Stimulated activated naive B cell treated with anti-CD40 and anti-IgM and Interleukin-4, amounts not matched to agents 10 μg/mL and 1 μg/mL and 100 μg/mL, for 72 hours (primary cell): ENCODE results near the gene SLC25A10.

Experiments
- ATAC-seq, 2 donors: fragments of 150-1000 bp; cut with Tn5 transposase; replicated peaks; 2 replicates each; pipeline ENCODE4 v1.10.0; 2021; ENCODE audit warnings: moderate library complexity in 1 of 2
- DNase-seq: peaks from one replicate; pipeline ENCODE4 v3.0.0; 2021
- H3K27ac Mint-ChIP-seq: one replicate; pipeline ENCODE4 v1.8.0; 2022; ENCODE audit warnings: mild to moderate bottlenecking, mixed read lengths
- H3K27me3 Mint-ChIP-seq, 2 donors: one replicate each; pipeline ENCODE4 v1.8.0; 2022; ENCODE audit warnings: mixed read lengths in 2 of 2
- H3K36me3 Mint-ChIP-seq, 2 donors: one replicate each; pipeline ENCODE4 v1.8.0; 2022; ENCODE audit warnings: mixed read lengths in 2 of 2, mild to moderate bottlenecking in 1 of 2
- H3K4me1 Mint-ChIP-seq, 2 donors: one replicate each; pipeline ENCODE4 v1.8.0; 2022; ENCODE audit warnings: mixed read lengths in 2 of 2, mild to moderate bottlenecking in 1 of 2
- H3K4me3 Mint-ChIP-seq, 2 donors: one replicate each; pipeline ENCODE4 v1.8.0; 2022; ENCODE audit warnings: mild to moderate bottlenecking in 2 of 2, mixed read lengths in 2 of 2, moderate library complexity in 1 of 2
- H3K9me3 Mint-ChIP-seq, 2 donors: one replicate each; pipeline ENCODE4 v1.8.0; 2022; ENCODE audit warnings: mixed read lengths in 2 of 2, mild to moderate bottlenecking in 1 of 2

Gene SLC25A10

DNA sequence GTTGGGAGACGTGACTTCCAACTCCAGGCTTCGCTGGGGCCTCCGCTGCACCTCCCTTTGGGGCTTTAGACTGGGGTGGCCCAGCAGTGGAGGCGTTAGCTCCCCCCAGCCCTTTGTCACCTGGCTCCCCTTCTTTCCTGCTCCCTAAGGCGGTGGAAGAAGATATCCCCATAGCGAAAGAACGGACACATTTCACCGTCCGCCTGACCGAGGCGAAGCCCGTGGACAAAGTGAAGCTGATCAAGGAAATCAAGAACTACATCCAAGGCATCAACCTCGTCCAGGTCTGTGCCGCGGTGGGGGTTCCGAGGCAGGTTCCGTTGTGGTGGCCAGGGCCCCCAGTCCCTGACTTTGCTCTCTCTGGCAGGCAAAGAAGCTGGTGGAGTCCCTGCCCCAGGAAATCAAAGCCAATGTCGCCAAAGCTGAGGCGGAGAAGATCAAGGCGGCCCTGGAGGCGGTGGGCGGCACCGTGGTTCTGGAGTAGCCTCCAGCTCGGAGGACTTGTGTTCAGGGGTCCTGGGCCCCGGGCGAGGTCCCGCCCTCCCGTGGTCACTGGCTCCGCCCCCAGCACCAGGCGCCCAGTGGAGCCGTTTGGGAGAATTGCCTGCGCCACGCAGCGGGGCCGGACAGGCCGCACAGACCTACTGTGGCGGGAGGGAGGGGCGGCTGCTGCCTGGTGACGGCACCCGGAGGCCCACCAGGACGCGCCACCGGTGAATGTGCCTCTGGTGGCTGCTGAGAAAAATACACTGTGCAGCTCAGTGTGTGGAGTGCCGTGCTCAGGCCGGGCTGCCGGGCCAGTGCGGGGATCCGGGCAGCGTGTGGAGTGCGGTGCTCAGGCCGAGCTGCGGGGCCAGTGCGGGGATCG, 5.1 kb upstream of the SLC25A10 start:
- no peak for DNase-seq
- ATAC-seq, result no peak
- no peak overlapping the region for H3K4me3 Mint-ChIP-seq
- no peak overlapping the region for H3K27ac Mint-ChIP-seq
- no peaks in the 10 kb centered on the region for H3K27me3 Mint-ChIP-seq
- H3K9me3 Mint-ChIP-seq, result no peaks in the 10 kb centered on the region
- peaks cover 23 to 50% of the 10 kb centered on the region in 2 donors for H3K4me1 Mint-ChIP-seq
- H3K36me3 Mint-ChIP-seq, result peaks cover 29 to 52% of the 10 kb centered on the region in 2 donors

DNA sequence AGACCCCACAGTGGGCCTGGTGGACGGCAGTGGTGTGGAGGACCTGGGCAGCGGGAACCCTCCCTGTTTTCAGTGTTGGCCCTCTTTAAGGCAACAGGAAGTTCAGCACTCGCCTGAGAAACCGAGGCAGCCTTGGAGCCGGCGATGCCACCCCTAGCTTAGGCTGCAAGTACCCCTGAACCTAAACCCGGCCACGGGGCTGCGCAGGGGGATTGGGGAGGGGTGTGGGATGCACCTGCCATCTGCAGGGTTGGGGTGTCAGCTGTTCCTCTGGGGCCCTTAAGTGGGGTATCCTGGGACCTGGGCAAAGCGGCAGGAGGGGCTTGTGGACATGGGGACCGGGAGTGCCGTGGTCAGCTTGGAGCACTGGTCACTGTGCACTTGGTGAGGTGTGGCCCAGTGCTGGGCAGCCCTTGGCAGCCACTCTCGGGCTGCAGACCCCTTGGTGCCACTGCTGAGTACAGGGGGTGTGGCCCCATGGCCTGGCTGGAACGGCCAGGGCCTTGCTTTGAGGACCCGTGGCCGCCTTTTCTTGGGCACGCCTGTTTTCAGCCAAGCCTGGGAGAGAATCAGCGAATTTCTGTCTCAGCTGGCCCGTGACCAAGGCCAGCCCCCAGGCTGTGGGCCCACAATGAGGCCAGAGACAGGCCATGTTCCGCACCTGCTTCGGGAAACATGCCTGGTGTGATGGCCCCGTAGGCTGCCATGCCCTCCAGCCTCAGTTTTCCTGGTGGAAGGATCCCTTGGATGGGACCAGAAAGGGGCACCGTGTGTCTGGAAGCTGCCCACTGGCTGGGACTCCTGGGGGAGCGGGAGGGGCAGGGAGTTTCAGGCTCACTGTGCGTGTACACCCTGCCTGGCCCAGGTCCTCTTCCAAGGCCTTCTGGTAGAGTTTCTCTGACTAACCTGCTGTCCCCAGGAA, 4.1 kb upstream of the SLC25A10 start:
- ATAC-seq (no peak), DNase-seq (no peak)
- H3K9me3 Mint-ChIP-seq, result no peaks in the 10 kb centered on the region
- H3K36me3 Mint-ChIP-seq, result peaks cover 21 to 43% of the 10 kb centered on the region in 2 donors
- H3K4me1 Mint-ChIP-seq, result peaks cover 25 to 46% of the 10 kb centered on the region in 2 donors
- H3K27ac Mint-ChIP-seq, result no peak overlapping the region
- no peaks in the 10 kb centered on the region for H3K27me3 Mint-ChIP-seq
- no peak overlapping the region for H3K4me3 Mint-ChIP-seq

DNA sequence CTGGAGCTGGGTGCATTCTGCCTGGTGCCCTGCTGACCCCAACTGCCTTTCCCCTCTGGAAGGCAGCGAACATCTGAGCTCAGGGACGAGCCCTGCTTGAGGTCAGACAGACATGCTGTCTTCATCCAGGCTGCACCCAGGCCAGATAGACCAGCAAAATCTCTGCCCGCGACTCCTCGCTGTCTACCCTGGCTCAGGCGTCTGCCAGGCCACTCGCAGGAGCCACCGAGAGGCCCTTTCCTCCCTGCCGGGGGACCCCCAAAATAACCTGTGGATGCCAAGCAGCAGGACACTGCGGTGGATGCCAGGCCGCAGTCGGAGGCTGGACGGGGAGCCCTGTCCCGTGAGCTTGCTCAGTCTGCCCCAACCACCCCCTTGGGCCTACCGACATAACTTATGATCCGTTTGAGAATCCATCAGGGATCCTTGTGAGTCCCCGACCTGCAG, 3.3 kb upstream of the SLC25A10 start:
- Mint-ChIP-seq H3K27ac (peak overlapping the region; percentile 69), H3K4me3 (no peak overlapping the region), H3K9me3 (no peaks in the 10 kb centered on the region), H3K27me3 (no peaks in the 10 kb centered on the region), H3K4me1 (peaks cover 25 to 53% of the 10 kb centered on the region in 2 donors), H3K36me3 (peaks cover 21 to 43% of the 10 kb centered on the region in 2 donors)
- ATAC-seq (no peak), DNase-seq (no peak)

DNA sequence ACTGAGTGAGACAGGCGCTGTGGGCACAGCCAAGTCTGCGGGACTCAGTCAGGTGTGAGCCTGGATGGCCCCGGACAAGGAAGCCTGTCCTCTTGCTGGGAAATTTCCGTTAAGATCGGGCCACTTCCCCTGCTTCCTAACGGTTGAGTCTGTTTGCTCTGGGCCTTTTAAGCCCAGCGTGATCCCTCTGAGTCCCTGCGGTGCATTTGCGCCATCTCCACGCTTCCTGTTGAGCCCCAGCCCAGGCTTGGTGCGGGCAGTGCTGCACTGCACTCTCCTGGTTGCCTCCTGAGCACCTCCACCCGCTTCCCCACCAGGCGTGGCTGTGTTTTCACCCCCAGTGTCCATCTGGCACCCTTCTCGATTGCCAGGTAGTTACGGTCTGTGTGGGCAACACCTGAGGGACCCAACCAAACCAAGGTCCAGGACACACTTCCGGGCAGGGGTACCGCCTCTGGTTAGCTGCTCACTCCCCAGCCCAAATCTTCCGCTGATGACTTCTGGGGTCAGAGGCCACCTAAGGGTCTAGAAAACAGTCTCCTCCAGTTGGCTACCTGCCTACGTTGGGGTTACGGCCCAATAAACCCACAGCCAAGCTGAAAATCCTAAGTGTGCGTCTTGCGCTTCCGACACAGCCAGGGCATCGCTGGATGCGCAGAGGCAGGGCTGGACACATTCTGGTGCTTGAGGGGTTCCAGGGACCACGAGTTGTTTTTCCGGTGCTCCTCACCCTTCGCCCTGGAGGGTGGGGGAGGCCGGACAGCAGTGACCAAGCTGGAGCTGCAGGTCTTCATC, 1.4 kb upstream of the SLC25A10 start:
- Mint-ChIP-seq H3K4me1 (peaks cover 18 to 49% of the 10 kb centered on the region in 2 donors), H3K27ac (peak overlapping the region; percentile 92), H3K9me3 (no peaks in the 10 kb centered on the region)

DNA sequence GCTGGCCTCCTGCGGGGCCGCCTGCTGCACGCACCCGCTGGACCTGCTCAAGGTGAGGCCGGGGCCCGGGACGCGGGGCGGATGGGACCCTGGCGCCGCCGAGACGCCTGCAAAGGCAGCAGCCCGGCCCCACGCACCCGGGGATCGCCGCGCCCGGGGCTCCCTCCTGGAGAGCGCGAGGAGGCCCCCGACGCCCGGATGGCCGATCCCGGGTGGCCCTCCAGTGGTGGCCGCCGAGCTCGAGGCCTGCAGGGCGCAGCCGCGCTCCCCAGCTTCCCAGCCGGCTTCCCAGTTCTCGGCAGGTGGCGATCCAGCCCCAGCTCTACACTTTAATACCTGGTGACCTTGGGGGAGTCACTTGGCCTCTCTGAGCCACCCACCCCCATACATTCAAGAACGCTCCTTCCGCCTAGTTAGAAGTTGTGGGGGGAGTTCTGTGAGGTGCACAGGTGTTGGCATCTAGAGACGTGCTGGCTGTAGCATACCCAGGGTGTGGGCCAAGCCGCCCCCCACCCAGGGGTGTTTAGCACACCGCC, 452 bp downstream of the SLC25A10 start:
- ATAC-seq, result peak; percentile 26 to 42
- H3K9me3 Mint-ChIP-seq, result no peaks in the 10 kb centered on the region
- H3K36me3 Mint-ChIP-seq, result peaks cover 8 to 15% of the 10 kb centered on the region in 2 donors
- no peaks in the 10 kb centered on the region for H3K27me3 Mint-ChIP-seq
- peak overlapping the region; percentile 89 for H3K27ac Mint-ChIP-seq
- peaks cover 15 to 40% of the 10 kb centered on the region in 2 donors for H3K4me1 Mint-ChIP-seq
- no peak for DNase-seq
- H3K4me3 Mint-ChIP-seq, result peak overlapping the region; percentile 82 to 87

More for the DNA sequence above, 1.4 kb upstream of the SLC25A10 start:
- Mint-ChIP-seq H3K4me3 (peak overlapping the region; percentile 80 to 87), H3K36me3 (peaks cover 14 to 32% of the 10 kb centered on the region in 2 donors), H3K27me3 (no peaks in the 10 kb centered on the region)
- DNase-seq (no peak), ATAC-seq (no peak)

DNA sequence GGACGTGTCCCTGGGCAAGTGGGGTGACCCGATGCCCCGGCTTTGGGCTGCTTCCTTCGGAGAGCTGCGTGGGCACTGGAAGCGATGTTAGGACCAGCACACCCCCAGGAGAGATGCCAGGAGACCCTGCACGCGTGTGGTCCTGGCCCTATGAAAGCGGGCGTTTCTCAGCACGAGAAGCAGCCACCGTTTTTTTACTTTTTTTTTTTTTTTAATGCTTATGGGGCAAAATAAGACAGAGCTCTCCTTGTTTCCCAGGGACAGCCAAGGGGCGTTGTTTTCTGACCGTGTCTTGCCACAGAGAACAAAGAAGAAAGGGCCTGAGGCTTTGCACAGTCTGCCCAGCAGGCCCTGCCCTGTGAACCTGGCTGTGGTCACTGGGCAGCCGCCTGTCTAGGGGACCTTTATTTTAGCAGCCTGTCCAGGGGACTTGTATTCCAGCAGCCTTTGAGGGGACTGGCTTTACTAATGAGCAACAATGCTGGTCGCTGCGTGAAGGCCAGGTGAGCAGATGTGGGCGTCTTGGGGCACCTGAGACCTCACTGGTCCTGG, 996 bp downstream of the SLC25A10 start:
- no peak for DNase-seq
- Mint-ChIP-seq H3K27ac (peak overlapping the region; percentile 89), H3K27me3 (no peaks in the 10 kb centered on the region), H3K9me3 (no peaks in the 10 kb centered on the region), H3K36me3 (peaks cover 8 to 16% of the 10 kb centered on the region in 2 donors), H3K4me3 (peak overlapping the region; percentile 82 to 87), H3K4me1 (peaks cover 15 to 40% of the 10 kb centered on the region in 2 donors)
- no peak for ATAC-seq

DNA sequence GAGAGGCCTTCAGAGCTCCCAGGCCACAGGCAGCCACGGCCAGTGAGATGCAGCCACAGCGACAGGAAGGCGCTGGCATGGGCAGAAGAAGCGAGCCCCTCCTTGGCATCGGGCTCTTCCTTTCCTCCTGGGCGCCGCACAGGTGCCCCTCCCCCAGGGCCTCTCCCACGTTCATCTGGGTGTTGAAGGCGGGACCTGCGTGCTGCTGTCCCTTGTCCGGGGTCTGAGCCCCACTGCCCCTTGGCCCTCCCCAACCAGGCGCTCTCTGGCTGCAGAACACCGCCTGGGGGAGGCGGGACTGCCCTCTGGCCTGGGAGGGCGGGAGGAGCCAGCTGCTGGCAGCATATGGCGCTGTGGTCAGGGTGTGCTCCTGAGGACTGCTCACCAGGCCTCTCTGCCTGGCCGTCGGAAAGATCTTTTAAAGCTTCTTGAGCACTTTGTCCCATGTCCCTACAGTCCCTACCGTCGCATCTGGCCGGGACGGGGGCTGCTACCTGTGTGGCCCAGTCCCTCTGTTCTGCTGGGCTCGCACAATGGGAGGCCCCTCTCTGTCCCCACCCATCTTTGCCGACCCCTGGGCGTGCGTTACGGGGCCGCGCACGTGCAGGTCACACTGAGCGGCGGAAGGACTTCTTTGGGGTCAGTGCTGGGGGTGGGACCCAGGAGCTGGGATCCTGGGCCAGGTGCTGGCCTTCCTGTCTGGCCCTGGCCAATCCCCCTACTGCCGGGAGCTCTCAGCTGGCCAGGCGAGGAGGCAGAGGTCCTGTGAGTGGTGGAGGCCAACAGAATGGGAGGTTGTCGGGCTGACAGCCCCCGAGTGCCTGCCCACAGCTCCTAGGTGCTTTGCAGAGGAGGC, 1.7 kb downstream of the SLC25A10 start:
- H3K4me3 Mint-ChIP-seq, result peak overlapping the region in 1 of 2 donors; percentile 41
- H3K27me3 Mint-ChIP-seq, result no peaks in the 10 kb centered on the region
- no peak overlapping the region for H3K27ac Mint-ChIP-seq
- peaks cover 15 to 40% of the 10 kb centered on the region in 2 donors for H3K4me1 Mint-ChIP-seq
- H3K36me3 Mint-ChIP-seq, result peaks cover 8 to 15% of the 10 kb centered on the region in 2 donors
- H3K9me3 Mint-ChIP-seq, result no peaks in the 10 kb centered on the region
- ATAC-seq (no peak), DNase-seq (no peak)

DNA sequence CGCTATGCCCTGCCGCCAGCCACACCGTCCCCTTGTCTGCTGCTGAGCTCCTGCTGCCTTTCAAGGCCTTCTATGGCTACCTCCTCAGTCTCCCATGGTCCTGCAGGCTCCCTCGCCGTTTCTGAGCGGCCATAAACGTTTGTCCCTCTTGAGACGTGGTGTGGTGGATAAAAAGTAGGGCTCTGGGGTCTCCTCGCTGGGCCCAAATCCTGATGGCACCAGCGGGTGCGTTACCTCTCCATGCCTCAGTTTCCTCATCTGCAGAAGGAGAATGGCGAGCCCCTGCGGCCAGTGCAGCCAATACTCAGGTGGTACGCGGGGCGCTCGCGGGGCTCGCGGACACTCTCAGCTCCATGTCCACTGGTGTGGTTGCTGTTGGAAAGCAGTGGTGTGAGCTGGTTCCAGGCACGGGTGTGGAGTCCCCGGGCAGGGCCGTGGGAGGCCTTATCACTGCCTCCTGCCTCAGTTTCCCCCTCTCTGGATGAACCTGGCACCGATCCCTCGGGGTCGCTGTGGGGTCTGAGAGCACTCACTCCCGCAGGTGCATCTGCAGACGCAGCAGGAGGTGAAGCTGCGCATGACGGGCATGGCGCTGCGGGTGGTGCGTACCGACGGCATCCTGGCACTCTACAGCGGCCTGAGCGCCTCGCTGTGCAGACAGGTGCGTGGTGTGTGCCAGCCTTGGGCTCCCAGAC, 2.5 kb downstream of the SLC25A10 start:
- H3K4me3 Mint-ChIP-seq, result no peak overlapping the region
- H3K27me3 Mint-ChIP-seq, result no peaks in the 10 kb centered on the region
- DNase-seq (no peak), ATAC-seq (no peak)
- H3K4me1 Mint-ChIP-seq, result peaks cover 15 to 40% of the 10 kb centered on the region in 2 donors
- H3K36me3 Mint-ChIP-seq, result peaks cover 6 to 15% of the 10 kb centered on the region in 2 donors
- no peaks in the 10 kb centered on the region for H3K9me3 Mint-ChIP-seq
- no peak overlapping the region for H3K27ac Mint-ChIP-seq

DNA sequence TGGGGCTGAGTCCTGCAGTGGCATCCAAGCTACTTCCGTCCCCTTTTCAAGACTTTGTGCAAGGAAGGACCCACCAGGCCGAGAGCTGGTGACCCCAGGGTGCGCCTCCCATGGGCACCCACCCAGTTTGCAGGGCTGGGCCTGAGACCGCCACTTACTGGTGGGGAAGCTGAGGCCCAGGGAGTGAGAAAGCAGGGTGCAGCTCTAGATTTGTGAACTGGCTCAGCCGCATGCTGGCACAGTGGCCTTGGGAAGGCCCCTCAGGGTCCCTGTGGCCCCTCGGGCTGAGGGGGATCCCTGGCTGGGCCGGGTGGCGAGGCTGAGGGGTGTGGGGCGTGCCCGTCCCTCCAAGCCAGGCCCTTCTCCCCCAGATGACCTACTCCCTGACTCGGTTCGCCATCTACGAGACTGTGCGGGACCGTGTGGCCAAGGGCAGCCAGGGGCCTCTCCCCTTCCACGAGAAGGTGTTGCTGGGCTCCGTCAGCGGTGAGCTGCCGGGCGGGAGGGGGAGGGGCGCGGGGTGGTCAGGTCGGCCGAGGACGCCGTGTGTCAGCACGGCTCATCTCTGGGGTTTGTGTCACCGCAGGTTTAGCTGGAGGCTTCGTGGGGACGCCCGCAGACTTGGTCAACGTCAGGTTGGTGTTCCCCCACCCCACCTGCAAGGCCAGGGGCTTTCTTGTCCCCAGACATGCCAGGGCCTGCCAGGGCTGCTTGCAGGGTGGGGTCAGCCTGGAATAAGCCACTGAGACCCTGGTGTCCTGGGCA, 3.2 kb downstream of the SLC25A10 start:
- H3K4me1 Mint-ChIP-seq, result peaks cover 12 to 37% of the 10 kb centered on the region in 2 donors
- no peaks in the 10 kb centered on the region for H3K9me3 Mint-ChIP-seq
- no peak for DNase-seq
- H3K27me3 Mint-ChIP-seq, result no peaks in the 10 kb centered on the region
- peaks cover 3 to 18% of the 10 kb centered on the region in 2 donors for H3K36me3 Mint-ChIP-seq
- no peak overlapping the region for H3K4me3 Mint-ChIP-seq
- no peak overlapping the region for H3K27ac Mint-ChIP-seq
- no peak for ATAC-seq

DNA sequence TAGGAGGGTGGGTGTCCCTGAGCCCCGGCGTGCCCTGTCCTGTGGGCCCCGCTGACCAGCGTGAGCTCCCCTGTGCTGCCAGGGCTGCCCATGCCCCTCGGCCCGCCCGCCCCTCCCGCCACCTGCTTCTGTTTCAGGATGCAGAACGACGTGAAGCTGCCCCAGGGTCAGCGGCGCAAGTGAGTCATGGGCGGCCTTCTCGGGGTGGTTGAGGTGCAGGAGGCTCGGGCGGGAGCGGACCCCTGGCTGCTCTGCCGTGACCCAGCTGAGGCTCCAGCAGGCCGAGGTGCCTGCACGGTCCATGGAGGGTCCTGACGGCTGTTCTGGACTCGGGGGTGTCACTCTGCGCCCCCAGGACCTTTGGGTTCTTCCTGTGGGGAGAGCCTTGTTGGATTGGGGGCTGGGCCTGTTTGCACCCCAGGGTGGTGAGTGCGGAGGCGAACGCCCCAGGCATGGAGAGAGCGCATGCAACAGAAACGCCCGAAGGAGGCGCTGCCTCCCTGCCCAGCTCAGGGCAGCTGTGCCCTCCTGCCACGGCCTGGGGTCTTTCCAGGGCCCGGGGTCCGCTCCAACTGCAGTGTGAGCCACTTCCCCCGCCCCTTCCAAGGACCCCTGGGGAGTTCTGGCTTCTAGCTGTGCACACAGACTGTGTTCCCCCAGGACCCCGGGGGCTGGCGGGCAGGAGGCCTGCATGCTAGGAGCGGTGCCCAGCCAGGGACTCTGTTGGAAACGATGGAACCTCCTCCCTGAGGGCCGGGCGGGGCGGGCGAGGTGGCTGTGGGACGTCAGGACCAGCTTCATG, 4.0 kb downstream of the SLC25A10 start:
- DNase-seq (no peak), ATAC-seq (no peak)
- Mint-ChIP-seq H3K9me3 (no peaks in the 10 kb centered on the region), H3K4me1 (peaks cover 5 to 29% of the 10 kb centered on the region in 2 donors), H3K36me3 (peaks cover 3 to 14% of the 10 kb centered on the region in 2 donors), H3K27me3 (no peaks in the 10 kb centered on the region), H3K4me3 (no peak overlapping the region), H3K27ac (no peak overlapping the region)

DNA sequence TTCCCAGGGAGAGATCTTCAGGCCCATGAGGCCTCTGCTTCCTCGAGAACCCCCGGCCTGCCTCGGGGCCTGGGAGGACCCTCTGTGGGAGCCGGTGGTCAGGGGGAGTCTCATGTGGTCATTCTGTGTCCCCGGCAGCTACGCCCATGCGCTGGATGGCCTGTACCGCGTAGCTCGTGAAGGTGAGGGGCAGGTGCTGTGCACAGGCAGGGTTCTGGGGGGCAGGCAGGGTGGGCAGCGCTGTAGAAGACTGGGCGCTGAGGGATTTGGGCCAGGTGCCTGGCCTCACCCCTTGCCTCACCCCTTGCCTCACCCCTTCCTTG, 4.6 kb downstream of the SLC25A10 start:
- Mint-ChIP-seq H3K27ac (no peak overlapping the region), H3K4me1 (peaks cover 3 to 23% of the 10 kb centered on the region in 2 donors), H3K4me3 (no peak overlapping the region), H3K36me3 (peaks cover 3 to 14% of the 10 kb centered on the region in 2 donors), H3K9me3 (no peaks in the 10 kb centered on the region), H3K27me3 (no peaks in the 10 kb centered on the region)
- DNase-seq (no peak), ATAC-seq (no peak)
